Stimulated activated naive CD8-positive, alpha-beta T cell treated with anti-CD3 and anti-CD28 coated beads, Interleukin-15, Interleukin-2, amounts not matched to agents 100 ng/mL and 50 ng/mL, for 24 hours (primary cell): ENCODE data around the gene SAMD5.
"Not testable (repeated sequence)": the region's sequence is repeated elsewhere in the genome, so short reads cannot be mapped to it uniquely, and the experiment has no call there.

Experiments used
- H3K27ac Mint-ChIP-seq: one replicate; pipeline ENCODE4 v1.8.0; 2021; ENCODE audit warnings: mild to moderate bottlenecking, mixed read lengths
- H3K27me3 Mint-ChIP-seq: one replicate; pipeline ENCODE4 v1.8.0; 2021; ENCODE audit warnings: mixed read lengths
- H3K36me3 Mint-ChIP-seq: one replicate; pipeline ENCODE4 v1.8.0; 2021; ENCODE audit warnings: low read depth, mixed read lengths
- H3K4me1 Mint-ChIP-seq: one replicate; pipeline ENCODE4 v1.8.0; 2021; ENCODE audit warnings: low read depth, mixed read lengths
- H3K4me3 Mint-ChIP-seq: one replicate; pipeline ENCODE4 v1.8.0; 2021; ENCODE audit warnings: mild to moderate bottlenecking, mixed read lengths
- H3K9me3 Mint-ChIP-seq: one replicate; pipeline ENCODE4 v1.8.0; 2021; ENCODE audit warnings: mixed read lengths

SAMD5 gene

GRCh38 chr6:147509891-147510290 lies 1.4 kb downstream of the SAMD5 start:
- Mint-ChIP-seq H3K27me3 (peaks cover 49% of the 10 kb centered on the region), H3K27ac (no peak overlapping the region), H3K4me1 (peaks cover 12% of the 10 kb centered on the region), H3K9me3 (no peaks in the 10 kb centered on the region), H3K36me3 (no peaks in the 10 kb centered on the region), H3K4me3 (no peak overlapping the region)

DNA sequence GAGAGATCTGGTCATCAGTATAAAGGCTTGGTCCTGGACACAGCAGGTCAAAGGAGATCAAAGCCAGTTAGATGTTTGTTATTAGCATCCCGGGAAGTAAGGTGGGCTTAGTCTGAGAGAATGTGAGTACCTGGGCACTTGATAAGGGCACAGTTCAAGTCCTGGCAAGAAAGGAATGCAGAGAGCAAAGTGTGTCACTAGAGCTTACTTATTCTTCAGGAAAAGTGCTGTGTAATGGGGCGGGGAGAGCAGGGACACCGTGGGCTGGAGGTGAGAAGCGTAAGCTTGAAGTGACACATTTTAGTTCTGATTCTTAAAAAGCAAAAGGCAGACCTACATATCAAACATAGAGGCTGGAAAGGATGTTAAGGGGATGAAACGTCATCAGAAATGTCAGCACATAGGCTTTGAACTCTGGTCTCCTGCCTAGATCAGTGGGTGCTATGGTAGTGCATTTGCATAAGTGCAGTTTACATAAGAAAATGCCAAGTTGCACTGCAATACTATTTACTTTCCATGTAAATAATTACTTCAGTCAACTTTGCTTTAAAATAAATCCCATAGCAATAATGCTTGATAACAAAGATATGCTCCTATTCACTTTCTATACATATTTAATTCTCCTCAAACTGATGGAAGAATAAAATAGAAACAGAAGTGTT lies 2.6 kb downstream of the SAMD5 start:
- Mint-ChIP-seq H3K9me3 (peaks cover 4% of the 10 kb centered on the region), H3K36me3 (no peaks in the 10 kb centered on the region), H3K27ac (no peak overlapping the region), H3K4me3 (no peak overlapping the region), H3K27me3 (peaks cover 49% of the 10 kb centered on the region), H3K4me1 (peaks cover 12% of the 10 kb centered on the region)

- Mint-ChIP-seq H3K4me3 (no peak overlapping the region), H3K4me1 (no peaks in the 10 kb centered on the region), H3K36me3 (no peaks in the 10 kb centered on the region), H3K9me3 (peaks cover 4% of the 10 kb centered on the region), H3K27ac (no peak overlapping the region), H3K27me3 (peaks cover 26% of the 10 kb centered on the region)
Observed at GRCh38 chr6:147514831-147515230, 6.3 kb downstream of the SAMD5 start.

DNA sequence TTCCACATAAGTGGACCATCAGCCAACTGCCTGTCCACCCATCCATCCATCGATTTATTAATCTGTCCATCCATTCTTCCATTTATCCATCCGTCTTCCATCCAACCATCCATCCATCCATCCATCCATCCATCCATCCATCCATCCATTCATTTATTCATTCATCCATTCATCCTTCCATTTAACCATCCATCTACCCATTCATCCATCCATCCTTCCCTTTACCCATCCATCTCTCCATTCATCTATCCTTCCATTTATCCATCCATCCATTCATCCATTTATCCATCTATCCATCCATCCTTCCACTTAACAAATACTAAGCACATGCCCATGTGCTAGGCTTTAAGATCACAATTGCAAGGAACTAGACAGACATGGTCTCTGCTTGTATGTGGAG lies 6.8 kb downstream of the SAMD5 start:
- no peak overlapping the region for H3K27ac Mint-ChIP-seq
- no peak overlapping the region for H3K4me3 Mint-ChIP-seq
- H3K9me3 Mint-ChIP-seq, result peaks cover 4% of the 10 kb centered on the region
- no peaks in the 10 kb centered on the region for H3K4me1 Mint-ChIP-seq
- H3K27me3 Mint-ChIP-seq, result peaks cover 21% of the 10 kb centered on the region
- H3K36me3 Mint-ChIP-seq, result no peaks in the 10 kb centered on the region

GRCh38 chr6:147522597-147522996 lies 14.1 kb downstream of the SAMD5 start:
- Mint-ChIP-seq H3K27ac (no peak overlapping the region), H3K4me3 (no peak overlapping the region), H3K4me1 (no peaks in the 10 kb centered on the region), H3K9me3 (no peaks in the 10 kb centered on the region), H3K36me3 (no peaks in the 10 kb centered on the region), H3K27me3 (peaks cover 20% of the 10 kb centered on the region)

DNA sequence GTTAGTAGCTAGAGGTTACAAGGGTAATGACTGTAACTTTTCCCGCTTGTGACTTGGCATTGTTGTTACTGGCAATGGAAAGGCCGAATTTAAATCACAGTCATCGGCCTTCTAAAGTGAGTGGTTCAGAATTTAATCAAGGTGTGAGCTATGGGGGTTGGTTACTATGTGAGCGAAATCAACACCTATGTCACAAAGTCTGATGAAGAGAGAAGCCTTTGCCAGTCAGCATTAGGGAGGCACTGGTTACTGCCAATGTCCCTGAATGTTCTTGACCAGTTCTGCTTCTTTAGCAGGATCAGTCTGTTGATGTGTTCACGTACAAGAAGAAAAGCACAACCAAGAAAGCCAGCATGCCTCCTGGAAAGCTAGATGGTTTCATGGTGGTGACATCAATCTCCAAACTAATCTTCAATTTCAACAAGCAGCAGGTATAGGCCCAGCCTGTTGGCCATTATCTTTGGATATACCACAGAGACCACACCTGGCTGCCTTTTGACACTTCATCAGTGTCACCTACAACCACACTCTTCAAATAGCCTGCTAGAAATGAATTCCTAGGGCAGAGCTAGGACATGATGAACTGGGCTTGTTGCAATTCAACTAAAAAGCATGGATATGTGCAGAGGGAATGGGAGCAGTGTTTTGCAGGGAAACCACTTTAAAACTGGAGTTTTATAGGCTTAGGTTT lies 17.2 kb downstream of the SAMD5 start:
- Mint-ChIP-seq H3K27me3 (peaks cover 30% of the 10 kb centered on the region), H3K27ac (no peak overlapping the region), H3K9me3 (no peaks in the 10 kb centered on the region), H3K36me3 (no peaks in the 10 kb centered on the region), H3K4me3 (no peak overlapping the region), H3K4me1 (peaks cover 8% of the 10 kb centered on the region)

DNA sequence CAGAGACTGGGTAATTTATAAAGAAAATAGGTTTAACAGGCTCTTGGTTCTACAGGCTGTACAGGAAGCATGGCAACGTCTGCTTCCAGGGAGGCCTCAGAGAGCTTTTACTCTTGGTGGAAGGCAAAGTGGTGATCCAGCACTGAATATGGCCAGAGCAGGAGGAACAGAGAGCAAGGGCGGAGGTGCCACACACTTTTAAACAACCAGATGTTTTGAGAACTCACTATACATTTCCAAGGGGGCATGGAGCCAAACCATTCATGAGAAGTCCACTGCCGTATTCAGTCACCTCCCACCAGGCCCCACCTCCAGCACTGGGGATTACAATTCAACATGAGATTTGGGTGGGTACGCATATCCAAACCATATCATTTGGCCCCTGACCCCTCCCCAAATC lies 18.7 kb downstream of the SAMD5 start:
- Mint-ChIP-seq H3K36me3 (no peaks in the 10 kb centered on the region), H3K4me1 (peaks cover 10% of the 10 kb centered on the region), H3K27ac (no peak overlapping the region), H3K9me3 (no peaks in the 10 kb centered on the region), H3K27me3 (peaks cover 38% of the 10 kb centered on the region), H3K4me3 (no peak overlapping the region)

GRCh38 chr6:147528511-147529145 lies 20.1 kb downstream of the SAMD5 start:
- no peaks in the 10 kb centered on the region for H3K36me3 Mint-ChIP-seq
- H3K4me1 Mint-ChIP-seq, result peaks cover 10% of the 10 kb centered on the region
- H3K27me3 Mint-ChIP-seq, result peaks cover 38% of the 10 kb centered on the region
- no peak overlapping the region for H3K4me3 Mint-ChIP-seq
- H3K27ac Mint-ChIP-seq, result no peak overlapping the region
- no peaks in the 10 kb centered on the region for H3K9me3 Mint-ChIP-seq

- Mint-ChIP-seq H3K27ac (no peak overlapping the region), H3K9me3 (no peaks in the 10 kb centered on the region), H3K4me3 (no peak overlapping the region), H3K36me3 (no peaks in the 10 kb centered on the region), H3K4me1 (peaks cover 10% of the 10 kb centered on the region), H3K27me3 (peaks cover 33% of the 10 kb centered on the region)
Observed at GRCh38 chr6:147530132-147531060, 21.9 kb downstream of the SAMD5 start.

- Mint-ChIP-seq H3K36me3 (no peaks in the 10 kb centered on the region), H3K4me3 (no peak overlapping the region)
Observed at GRCh38 chr6:147531321-147531720, 22.8 kb downstream of the SAMD5 start.

DNA sequence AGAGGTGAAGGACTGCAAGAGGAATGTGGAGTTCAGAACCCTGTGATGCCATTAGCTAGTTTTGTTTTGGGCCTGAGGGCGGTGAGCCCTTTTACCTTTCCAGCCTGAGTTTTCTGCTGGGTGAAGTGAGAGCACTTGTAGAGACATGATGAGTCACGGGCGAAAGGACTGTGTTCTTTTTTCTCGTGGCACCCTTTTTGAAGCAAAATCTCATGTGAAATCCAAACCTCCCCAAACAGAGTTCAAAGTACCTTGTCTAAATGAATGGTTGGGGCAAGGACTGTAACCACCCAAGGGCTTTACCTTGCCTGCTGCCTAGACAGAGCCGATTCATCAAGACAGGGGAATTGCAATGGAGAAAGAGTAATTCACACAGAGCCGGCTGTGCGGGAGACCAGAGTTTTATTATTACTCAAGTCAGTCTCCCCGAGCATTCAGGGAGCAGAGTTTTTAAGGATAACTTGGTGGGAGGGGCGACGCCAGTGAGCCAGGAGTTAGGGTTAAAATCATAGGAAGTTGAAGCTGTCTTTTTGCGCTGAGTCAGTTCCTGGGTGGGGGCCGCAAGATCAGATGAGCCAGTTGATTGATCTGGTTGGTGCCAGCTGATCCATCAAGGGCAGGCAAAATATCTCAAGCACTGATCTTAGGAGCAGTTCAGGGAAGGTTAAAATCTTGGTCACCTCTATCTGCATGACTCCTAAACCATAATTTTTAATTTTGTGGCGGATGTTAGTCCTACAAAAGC lies 25.8 kb downstream of the SAMD5 start:
- Mint-ChIP-seq H3K27me3 (peaks cover 26% of the 10 kb centered on the region), H3K27ac (no peak overlapping the region)

More at GRCh38 chr6:147531321-147531720, 22.8 kb downstream of the SAMD5 start:
- Mint-ChIP-seq H3K4me1 (peaks cover 10% of the 10 kb centered on the region), H3K27ac (no peak overlapping the region), H3K27me3 (peaks cover 33% of the 10 kb centered on the region), H3K9me3 (no peaks in the 10 kb centered on the region)

DNA sequence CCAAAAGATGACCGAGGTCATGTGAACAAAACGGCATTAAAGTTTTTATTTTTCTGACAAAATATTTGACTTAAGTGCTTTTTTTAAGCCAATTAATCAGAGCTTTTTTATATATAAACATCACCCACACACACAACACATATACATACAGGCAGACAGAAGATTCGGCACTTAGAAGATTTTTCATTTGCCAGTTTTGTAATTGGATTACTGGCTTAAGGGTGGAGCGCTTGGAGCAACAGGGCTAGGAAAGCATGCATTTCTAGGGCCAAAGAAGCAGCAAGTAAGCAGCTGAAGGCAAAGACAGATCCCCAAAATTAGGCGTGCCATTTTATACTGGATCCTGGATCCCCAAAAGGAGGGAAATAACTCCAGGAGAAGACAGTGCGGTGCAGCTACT lies 30.3 kb downstream of the SAMD5 start:
- Mint-ChIP-seq H3K4me3 (no peak overlapping the region), H3K27me3 (peaks cover 7% of the 10 kb centered on the region), H3K36me3 (no peaks in the 10 kb centered on the region), H3K27ac (no peak overlapping the region), H3K4me1 (no peaks in the 10 kb centered on the region), H3K9me3 (peaks cover 7% of the 10 kb centered on the region)

More for the DNA sequence above, 25.8 kb downstream of the SAMD5 start:
- Mint-ChIP-seq H3K36me3 (no peaks in the 10 kb centered on the region), H3K4me3 (no peak overlapping the region), H3K9me3 (no peaks in the 10 kb centered on the region), H3K4me1 (peaks cover 10% of the 10 kb centered on the region)

GRCh38 chr6:147540075-147540474 lies 31.6 kb downstream of the SAMD5 start:
- no peak overlapping the region for H3K4me3 Mint-ChIP-seq
- no peaks in the 10 kb centered on the region for H3K4me1 Mint-ChIP-seq
- H3K36me3 Mint-ChIP-seq, result no peaks in the 10 kb centered on the region
- H3K27ac Mint-ChIP-seq, result no peak overlapping the region
- peaks cover 3% of the 10 kb centered on the region for H3K27me3 Mint-ChIP-seq
- peaks cover 7% of the 10 kb centered on the region for H3K9me3 Mint-ChIP-seq

DNA sequence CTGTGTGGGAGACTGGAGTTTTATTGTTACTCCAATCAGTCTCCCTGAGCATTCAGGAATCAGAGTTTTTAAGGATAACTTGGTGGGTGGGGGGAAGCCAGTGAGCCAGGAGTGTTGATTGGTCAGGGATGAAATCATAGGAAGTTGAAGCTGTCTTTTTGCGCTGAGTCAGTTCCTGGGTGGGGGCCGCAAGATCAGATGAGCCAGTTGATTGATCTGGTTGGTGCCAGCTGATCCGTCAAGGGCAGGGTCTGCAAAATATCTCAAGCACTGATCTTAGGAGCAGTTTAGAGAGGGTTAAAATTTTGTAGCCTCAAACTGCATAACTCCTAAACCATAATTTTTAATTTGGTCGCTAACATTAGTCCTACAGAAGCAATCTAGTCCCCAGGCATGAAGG lies 33.9 kb downstream of the SAMD5 start:
- not testable (repeated sequence) for H3K36me3 Mint-ChIP-seq, H3K9me3 Mint-ChIP-seq, H3K4me1 Mint-ChIP-seq, H3K4me3 Mint-ChIP-seq, H3K27ac Mint-ChIP-seq, H3K27me3 Mint-ChIP-seq
